Measurements from ENCODE around the gene ARL15. TPM values are rescaled to one million over a fixed set of nuclear protein-coding genes. Genes with fewer than 3 reads are reported as not detected.
A peak's percentile ranks its signal among the peaks of the same experiment; 100 is the strongest.
"Not testable (repeated sequence)": the region's sequence is repeated elsewhere in the genome, so short reads cannot be mapped to it uniquely, and the experiment has no call there.

The ARL15 gene
- total RNA-seq, 1 donor from 2014 or later: 6.0 TPM

GRCh38 chr5:53871775-53872174 is 438.6 kb downstream of the ARL15 start:
- ATAC-seq: no peak
- no peak for DNase-seq (ENCODE audit: low spot score)

GRCh38 chr5:53871050-53871449 is 439.3 kb downstream of the ARL15 start:
- ATAC-seq (peak; percentile 53), DNase-seq (ENCODE audit: low spot score) (no peak)

- no peak for DNase-seq (ENCODE audit: low spot score)
- no peak for ATAC-seq
Observed at GRCh38 chr5:53858700-53859456, 451.5 kb downstream of the ARL15 start.

GRCh38 chr5:53856506-53856905 is 453.9 kb downstream of the ARL15 start:
- DNase-seq (ENCODE audit: low spot score) (no peak), ATAC-seq (no peak)

GRCh38 chr5:53836851-53837430 is 473.4 kb downstream of the ARL15 start:
- ATAC-seq; DNase-seq (ENCODE audit: low spot score): not testable (repeated sequence)

- DNase-seq (ENCODE audit: low spot score): no peak
Observed at GRCh38 chr5:53834500-53834899, 475.9 kb downstream of the ARL15 start.

More at GRCh38 chr5:53834500-53834899, 475.9 kb downstream of the ARL15 start:
- ATAC-seq: no peak

Other genes starting within 250 kb of the ARL15 start
- not detected for gene HSPB3, start 145.1 kb upstream of the ARL15 start, total RNA-seq
- gene SNX18, start 207.2 kb upstream of the ARL15 start, total RNA-seq: 22.3 TPM

Data from left lobe of liver (tissue), 2 donors.